ENCODE results near the gene TDRKH. TPM values are rescaled to one million over a fixed set of nuclear protein-coding genes. Genes with fewer than 3 reads are reported as not detected.

The TDRKH gene
- total and polyA plus RNA-seq, 2 of the 13 experiments (the other 11 are each of a cell fraction or from before 2014, with no cell fraction given), result 3.9 to 5.4 TPM

- Histone ChIP-seq H3K4me2 (ENCODE audit: low read depth, low read length) (no peak overlapping the region), H3K4me1 (ENCODE audit: insufficient read depth, low read length) (no peaks in the 10 kb centered on the region), H4K20me1 (ENCODE audit: insufficient read depth, low read length) (no peaks in the 10 kb centered on the region), H3K9me3 (ENCODE audit: low read length) (no peaks in the 10 kb centered on the region), H3K79me2 (ENCODE audit: insufficient read depth, low read length) (no peaks in the 10 kb centered on the region), H3K36me3 (replicated peaks in 1 of 2; ENCODE audit: control insufficient read depth in 1 of 2, insufficient read depth in 2 of 2, low read length in 2 of 2) (no peaks in the 10 kb centered on the region), H2AFZ (ENCODE audit: low read length) (no peak overlapping the region), H3K9ac (ENCODE audit: insufficient read depth, low read depth, low read length) (no peak overlapping the region), H3K4me3 (replicated peaks in 1 of 3; ENCODE audit: insufficient read depth in 1 of 3, low read depth in 2 of 3, low read length in 3 of 3) (no peak overlapping the region), H3K27ac (ENCODE audit: extremely low read length, insufficient read depth, low read length) (no peak overlapping the region), H3K27me3 (ENCODE audit: control insufficient read depth in 1 of 2, insufficient read depth in 2 of 2, low read length in 2 of 2) (no peaks in the 10 kb centered on the region)
- intact Hi-C loops (cut with micrococcal nuclease; ENCODE audit: unreplicated experiment) (no loop called here), in situ Hi-C loops (cut with HindIII; ENCODE audit: extremely low pct_ligation_motif_present, low pct_unique_long_range_greater_than_20kb) (no loop called here)
- POLR2A ChIA-PET, result no interaction called here
- WGBS (ENCODE audit: low lambda C conversion rate), result 97% methylated on average over 4 of the region's 8 CpGs
- FAIRE-seq (no peak), ATAC-seq (no peak), DNase-seq (ENCODE audit: low spot score) (no peak)
- TF ChIP-seq SETDB1 (CRISPR knock-in tag; IDR thresholded peaks at IDR 0.05; ENCODE audit: borderline replicate concordance), result no peak
- no peak for TF ChIP-seq MTA3 (CRISPR knock-in tag; IDR thresholded peaks at IDR 0.05)
- TF ChIP-seq CENPBD1 (CRISPR knock-in tag; IDR thresholded peaks at IDR 0.05; ENCODE audit: borderline replicate concordance, low read depth), result no peak
- TF ChIP-seq ZNF670 (CRISPR knock-in tag; IDR thresholded peaks at IDR 0.05; ENCODE audit: borderline replicate concordance), result no peak
- no peak for TF ChIP-seq ZNF44 (CRISPR knock-in tag; IDR thresholded peaks at IDR 0.05)
- no peak for TF ChIP-seq CERS6 (CRISPR knock-in tag; IDR thresholded peaks at IDR 0.05)
- TF ChIP-seq RFX3 (CRISPR knock-in tag; IDR thresholded peaks at IDR 0.05), result no peak
- TF ChIP-seq ZFY (CRISPR knock-in tag; IDR thresholded peaks at IDR 0.05), result no peak
- TF ChIP-seq, protein P1, sequence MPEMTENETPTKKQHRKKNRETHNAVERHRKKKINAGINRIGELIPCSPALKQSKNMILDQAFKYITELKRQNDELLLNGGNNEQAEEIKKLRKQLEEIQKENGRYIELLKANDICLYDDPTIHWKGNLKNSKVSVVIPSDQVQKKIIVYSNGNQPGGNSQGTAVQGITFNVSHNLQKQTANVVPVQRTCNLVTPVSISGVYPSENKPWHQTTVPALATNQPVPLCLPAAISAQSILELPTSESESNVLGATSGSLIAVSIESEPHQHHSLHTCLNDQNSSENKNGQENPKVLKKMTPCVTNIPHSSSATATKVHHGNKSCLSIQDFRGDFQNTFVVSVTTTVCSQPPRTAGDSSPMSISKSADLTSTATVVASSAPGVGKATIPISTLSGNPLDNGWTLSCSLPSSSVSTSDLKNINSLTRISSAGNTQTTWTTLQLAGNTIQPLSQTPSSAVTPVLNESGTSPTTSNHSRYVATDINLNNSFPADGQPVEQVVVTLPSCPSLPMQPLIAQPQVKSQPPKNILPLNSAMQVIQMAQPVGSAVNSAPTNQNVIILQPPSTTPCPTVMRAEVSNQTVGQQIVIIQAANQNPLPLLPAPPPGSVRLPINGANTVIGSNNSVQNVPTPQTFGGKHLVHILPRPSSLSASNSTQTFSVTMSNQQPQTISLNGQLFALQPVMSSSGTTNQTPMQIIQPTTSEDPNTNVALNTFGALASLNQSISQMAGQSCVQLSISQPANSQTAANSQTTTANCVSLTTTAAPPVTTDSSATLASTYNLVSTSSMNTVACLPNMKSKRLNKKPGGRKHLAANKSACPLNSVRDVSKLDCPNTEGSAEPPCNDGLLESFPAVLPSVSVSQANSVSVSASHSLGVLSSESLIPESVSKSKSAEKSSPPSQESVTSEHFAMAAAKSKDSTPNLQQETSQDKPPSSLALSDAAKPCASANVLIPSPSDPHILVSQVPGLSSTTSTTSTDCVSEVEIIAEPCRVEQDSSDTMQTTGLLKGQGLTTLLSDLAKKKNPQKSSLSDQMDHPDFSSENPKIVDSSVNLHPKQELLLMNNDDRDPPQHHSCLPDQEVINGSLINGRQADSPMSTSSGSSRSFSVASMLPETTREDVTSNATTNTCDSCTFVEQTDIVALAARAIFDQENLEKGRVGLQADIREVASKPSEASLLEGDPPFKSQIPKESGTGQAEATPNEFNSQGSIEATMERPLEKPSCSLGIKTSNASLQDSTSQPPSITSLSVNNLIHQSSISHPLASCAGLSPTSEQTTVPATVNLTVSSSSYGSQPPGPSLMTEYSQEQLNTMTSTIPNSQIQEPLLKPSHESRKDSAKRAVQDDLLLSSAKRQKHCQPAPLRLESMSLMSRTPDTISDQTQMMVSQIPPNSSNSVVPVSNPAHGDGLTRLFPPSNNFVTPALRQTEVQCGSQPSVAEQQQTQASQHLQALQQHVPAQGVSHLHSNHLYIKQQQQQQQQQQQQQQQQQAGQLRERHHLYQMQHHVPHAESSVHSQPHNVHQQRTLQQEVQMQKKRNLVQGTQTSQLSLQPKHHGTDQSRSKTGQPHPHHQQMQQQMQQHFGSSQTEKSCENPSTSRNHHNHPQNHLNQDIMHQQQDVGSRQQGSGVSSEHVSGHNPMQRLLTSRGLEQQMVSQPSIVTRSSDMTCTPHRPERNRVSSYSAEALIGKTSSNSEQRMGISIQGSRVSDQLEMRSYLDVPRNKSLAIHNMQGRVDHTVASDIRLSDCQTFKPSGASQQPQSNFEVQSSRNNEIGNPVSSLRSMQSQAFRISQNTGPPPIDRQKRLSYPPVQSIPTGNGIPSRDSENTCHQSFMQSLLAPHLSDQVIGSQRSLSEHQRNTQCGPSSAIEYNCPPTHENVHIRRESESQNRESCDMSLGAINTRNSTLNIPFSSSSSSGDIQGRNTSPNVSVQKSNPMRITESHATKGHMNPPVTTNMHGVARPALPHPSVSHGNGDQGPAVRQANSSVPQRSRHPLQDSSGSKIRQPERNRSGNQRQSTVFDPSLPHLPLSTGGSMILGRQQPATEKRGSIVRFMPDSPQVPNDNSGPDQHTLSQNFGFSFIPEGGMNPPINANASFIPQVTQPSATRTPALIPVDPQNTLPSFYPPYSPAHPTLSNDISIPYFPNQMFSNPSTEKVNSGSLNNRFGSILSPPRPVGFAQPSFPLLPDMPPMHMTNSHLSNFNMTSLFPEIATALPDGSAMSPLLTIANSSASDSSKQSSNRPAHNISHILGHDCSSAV (CRISPR knock-in tag; IDR thresholded peaks at IDR 0.05; ENCODE audit: borderline replicate concordance), result no peak
- CTCF ChIA-PET (ENCODE audit: low intra/inter-chr PET ratio, low total read pairs), result no interaction called here
- no TSS peak for BruUV-seq (replicated peaks)
Measured at GRCh38 chr1:151823175-151823574, 32.9 kb upstream of the TDRKH start.
